ENCODE results near the gene AGK. TPM values are rescaled to one million over a fixed set of nuclear protein-coding genes. Genes with fewer than 3 reads are reported as not detected.

AGK gene
- polyA plus RNA-seq, 1 donor (not counting 4 experiments of a cell fraction or from before 2014, with no cell fraction given) = 40.0 TPM

DNA sequence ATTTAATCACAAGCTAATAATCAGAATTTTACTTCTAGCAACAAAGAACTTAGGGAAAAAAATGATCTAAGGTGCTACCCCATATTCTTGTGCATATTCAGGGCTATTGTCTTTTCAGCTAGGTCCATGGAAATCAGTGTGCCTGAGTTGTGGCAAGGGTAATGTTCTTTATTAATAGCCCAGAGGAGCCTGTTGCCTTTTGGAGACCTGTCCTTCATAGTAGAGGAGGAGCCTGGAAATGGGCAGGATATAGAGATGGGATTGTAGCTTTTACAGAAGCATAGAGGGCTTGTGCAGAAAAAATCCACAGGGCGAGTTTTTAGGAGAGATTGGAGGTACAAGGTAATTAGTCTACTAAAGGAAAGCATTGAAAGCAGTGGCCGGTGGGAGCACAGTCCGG, 38.9 kb downstream of the AGK start:
- Histone ChIP-seq H3K9ac (ENCODE audit: control insufficient read depth, extremely low read depth, insufficient read depth, low read length) (no peak overlapping the region), H3K27ac (ENCODE audit: control insufficient read depth, insufficient read depth, low read length) (no peak overlapping the region), H4K20me1 (ENCODE audit: control insufficient read depth, extremely low read depth, insufficient read depth, low read length) (no peaks in the 10 kb centered on the region), H3K79me2 (ENCODE audit: control insufficient read depth, insufficient read depth, low read length) (peaks cover 2% of the 10 kb centered on the region), H3K27me3 (ENCODE audit: control insufficient read depth, extremely low read depth, insufficient read depth, low read length) (no peaks in the 10 kb centered on the region), H3K9me3 (ENCODE audit: control insufficient read depth, low read depth, low read length) (no peaks in the 10 kb centered on the region), H3K4me3 (ENCODE audit: control insufficient read depth in 2 of 3, extremely low read depth in 1 of 3, insufficient read depth in 2 of 3, low read depth in 1 of 3, low read length in 3 of 3) (no peak overlapping the region), H3K36me3 (ENCODE audit: control insufficient read depth in 2 of 2, extremely low read depth in 1 of 2, insufficient read depth in 2 of 2, low read length in 2 of 2) (peaks cover under 1 to 2% of the 10 kb centered on the region in 2 experiments), H3K9me1 (ENCODE audit: control insufficient read depth, extremely low read depth, insufficient read depth, low read length) (no peaks in the 10 kb centered on the region), H3K4me2 (ENCODE audit: control insufficient read depth, extremely low read depth, insufficient read depth, low read depth, low read length) (no peak overlapping the region), H3K4me1 (ENCODE audit: control insufficient read depth, extremely low read depth, insufficient read depth, low read length) (peaks cover 25% of the 10 kb centered on the region), H2AFZ (ENCODE audit: control insufficient read depth, low read length) (no peak overlapping the region)
- no peak for TF ChIP-seq EZH2 (IDR thresholded peaks at IDR 0.05; ENCODE audit: low read length)
- DNase-seq (ENCODE audit: low read depth, low spot score) = no peak
- no peak for FAIRE-seq
- dilution Hi-C loops (cut with MboI; ENCODE audit: extremely low pct_ligation_motif_present, low sequenced_read_pairs) = no loop called here

DNA sequence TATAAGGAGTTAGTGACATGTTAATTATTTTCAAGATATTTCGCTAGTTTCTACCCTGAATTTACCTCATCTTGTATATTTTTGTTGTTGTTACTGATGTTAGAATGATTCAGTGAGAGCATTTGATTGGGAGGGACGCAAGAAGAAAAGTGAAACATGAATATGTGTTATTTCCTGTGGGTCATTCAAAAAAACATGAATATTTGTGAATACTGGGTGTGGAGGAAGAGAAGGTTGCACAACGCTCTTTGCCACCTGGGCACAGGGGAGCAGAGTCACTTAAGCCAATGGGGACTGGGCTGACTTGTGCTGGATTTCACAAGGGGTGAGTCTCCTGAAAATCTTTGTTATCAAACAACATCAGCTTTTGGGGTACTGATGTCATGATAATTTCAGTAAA, 39.5 kb downstream of the AGK start:
- Histone ChIP-seq H4K20me1 (ENCODE audit: control insufficient read depth, extremely low read depth, insufficient read depth, low read length) (no peaks in the 10 kb centered on the region), H3K4me2 (ENCODE audit: control insufficient read depth, extremely low read depth, insufficient read depth, low read depth, low read length) (no peak overlapping the region), H3K27ac (ENCODE audit: control insufficient read depth, insufficient read depth, low read length) (no peak overlapping the region), H3K4me3 (ENCODE audit: control insufficient read depth in 2 of 3, extremely low read depth in 1 of 3, insufficient read depth in 2 of 3, low read depth in 1 of 3, low read length in 3 of 3) (no peak overlapping the region), H3K4me1 (ENCODE audit: control insufficient read depth, extremely low read depth, insufficient read depth, low read length) (peaks cover 19% of the 10 kb centered on the region), H3K36me3 (ENCODE audit: control insufficient read depth in 2 of 2, extremely low read depth in 1 of 2, insufficient read depth in 2 of 2, low read length in 2 of 2) (peaks cover 0 to 2% of the 10 kb centered on the region in 2 experiments), H3K9me1 (ENCODE audit: control insufficient read depth, extremely low read depth, insufficient read depth, low read length) (no peaks in the 10 kb centered on the region), H3K9me3 (ENCODE audit: control insufficient read depth, low read depth, low read length) (no peaks in the 10 kb centered on the region), H2AFZ (ENCODE audit: control insufficient read depth, low read length) (no peak overlapping the region), H3K9ac (ENCODE audit: control insufficient read depth, extremely low read depth, insufficient read depth, low read length) (no peak overlapping the region), H3K27me3 (ENCODE audit: control insufficient read depth, extremely low read depth, insufficient read depth, low read length) (no peaks in the 10 kb centered on the region), H3K79me2 (ENCODE audit: control insufficient read depth, insufficient read depth, low read length) (peaks cover 2% of the 10 kb centered on the region)
- DNase-seq (ENCODE audit: low read depth, low spot score) = no peak
- TF ChIP-seq, protein P1, sequence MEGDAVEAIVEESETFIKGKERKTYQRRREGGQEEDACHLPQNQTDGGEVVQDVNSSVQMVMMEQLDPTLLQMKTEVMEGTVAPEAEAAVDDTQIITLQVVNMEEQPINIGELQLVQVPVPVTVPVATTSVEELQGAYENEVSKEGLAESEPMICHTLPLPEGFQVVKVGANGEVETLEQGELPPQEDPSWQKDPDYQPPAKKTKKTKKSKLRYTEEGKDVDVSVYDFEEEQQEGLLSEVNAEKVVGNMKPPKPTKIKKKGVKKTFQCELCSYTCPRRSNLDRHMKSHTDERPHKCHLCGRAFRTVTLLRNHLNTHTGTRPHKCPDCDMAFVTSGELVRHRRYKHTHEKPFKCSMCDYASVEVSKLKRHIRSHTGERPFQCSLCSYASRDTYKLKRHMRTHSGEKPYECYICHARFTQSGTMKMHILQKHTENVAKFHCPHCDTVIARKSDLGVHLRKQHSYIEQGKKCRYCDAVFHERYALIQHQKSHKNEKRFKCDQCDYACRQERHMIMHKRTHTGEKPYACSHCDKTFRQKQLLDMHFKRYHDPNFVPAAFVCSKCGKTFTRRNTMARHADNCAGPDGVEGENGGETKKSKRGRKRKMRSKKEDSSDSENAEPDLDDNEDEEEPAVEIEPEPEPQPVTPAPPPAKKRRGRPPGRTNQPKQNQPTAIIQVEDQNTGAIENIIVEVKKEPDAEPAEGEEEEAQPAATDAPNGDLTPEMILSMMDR (optimal IDR thresholded peaks at IDR 0.05 in 1 of 3, IDR thresholded peaks at IDR 0.05 in 1 of 3, conservative IDR thresholded peaks at IDR 0.05 in 1 of 3; ENCODE audit: extremely low read depth in 1 of 3, insufficient read depth in 2 of 3, low read length in 3 of 3) = no peak
- TF ChIP-seq EZH2 (IDR thresholded peaks at IDR 0.05; ENCODE audit: low read length) = no peak
- FAIRE-seq = no peak
- dilution Hi-C loops (cut with MboI; ENCODE audit: extremely low pct_ligation_motif_present, low sequenced_read_pairs) = no loop called here

DNA sequence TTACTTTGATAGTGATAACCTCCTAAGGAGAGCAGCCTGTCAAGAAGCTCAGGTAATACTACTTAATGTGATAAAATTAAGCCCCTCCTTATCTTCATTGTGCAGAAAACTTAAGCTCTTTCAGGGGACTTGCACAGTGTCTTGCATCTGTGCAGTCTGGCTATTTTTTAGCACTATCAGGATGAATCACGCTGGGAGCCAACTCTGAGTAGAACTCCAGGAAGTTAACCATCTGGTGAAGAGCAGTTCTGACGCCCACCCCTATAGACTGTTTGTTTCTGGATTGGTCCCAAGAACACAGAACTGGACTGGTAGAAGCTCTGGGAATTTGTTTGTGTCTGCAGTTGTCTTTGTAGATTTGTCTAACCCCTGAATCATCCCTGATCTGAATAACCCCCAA, 41.9 kb downstream of the AGK start:
- H3K4me3 ChIP-seq (ENCODE audit: control insufficient read depth in 2 of 3, extremely low read depth in 1 of 3, insufficient read depth in 2 of 3, low read depth in 1 of 3, low read length in 3 of 3) = no peak overlapping the region
- H3K9me1 ChIP-seq (ENCODE audit: control insufficient read depth, extremely low read depth, insufficient read depth, low read length) = no peaks in the 10 kb centered on the region
- H3K79me2 ChIP-seq (ENCODE audit: control insufficient read depth, insufficient read depth, low read length) = peaks cover 2% of the 10 kb centered on the region
- H3K27me3 ChIP-seq (ENCODE audit: control insufficient read depth, extremely low read depth, insufficient read depth, low read length) = no peaks in the 10 kb centered on the region
- no peak overlapping the region for H2AFZ ChIP-seq (ENCODE audit: control insufficient read depth, low read length)
- TF ChIP-seq EZH2 (IDR thresholded peaks at IDR 0.05; ENCODE audit: low read length) = no peak
- TF ChIP-seq, protein P1 (optimal IDR thresholded peaks at IDR 0.05 in 1 of 3, IDR thresholded peaks at IDR 0.05 in 1 of 3, conservative IDR thresholded peaks at IDR 0.05 in 1 of 3; ENCODE audit: extremely low read depth in 1 of 3, insufficient read depth in 2 of 3, low read length in 3 of 3) = no peak
- H3K36me3 ChIP-seq (ENCODE audit: control insufficient read depth in 2 of 2, extremely low read depth in 1 of 2, insufficient read depth in 2 of 2, low read length in 2 of 2) = peaks cover 2 to 3% of the 10 kb centered on the region in 2 experiments
- DNase-seq (ENCODE audit: low read depth, low spot score) (no peak), FAIRE-seq (peak; percentile 58)
- no peak overlapping the region for H3K4me2 ChIP-seq (ENCODE audit: control insufficient read depth, extremely low read depth, insufficient read depth, low read depth, low read length)
- H3K9ac ChIP-seq (ENCODE audit: control insufficient read depth, extremely low read depth, insufficient read depth, low read length) = no peak overlapping the region
- peaks cover 4% of the 10 kb centered on the region for H3K4me1 ChIP-seq (ENCODE audit: control insufficient read depth, extremely low read depth, insufficient read depth, low read length)
- dilution Hi-C loops (cut with MboI; ENCODE audit: extremely low pct_ligation_motif_present, low sequenced_read_pairs) = no loop called here
- H3K9me3 ChIP-seq (ENCODE audit: control insufficient read depth, low read depth, low read length) = no peaks in the 10 kb centered on the region
- no peak overlapping the region for H3K27ac ChIP-seq (ENCODE audit: control insufficient read depth, insufficient read depth, low read length)
- no peaks in the 10 kb centered on the region for H4K20me1 ChIP-seq (ENCODE audit: control insufficient read depth, extremely low read depth, insufficient read depth, low read length)

Measured in keratinocyte (primary cell).